Measurements from ENCODE around the gene PILRA. TPM values are rescaled to one million over a fixed set of nuclear protein-coding genes. Genes with fewer than 3 reads are reported as not detected.
A peak's percentile ranks its signal among the peaks of the same experiment; 100 is the strongest.
"Not testable (repeated sequence)": the region's sequence is repeated elsewhere in the genome, so short reads cannot be mapped to it uniquely, and the experiment has no call there.

PILRA gene
- total RNA-seq, 1 experiment from 2014 or later: 0.28 TPM

GRCh38 chr7:100435401-100436304 lies 62.4 kb downstream of the PILRA start:
- peak; percentile 87 for DNase-seq
- H3K4me3 ChIP-seq (ENCODE audit: insufficient read depth, low read depth, low read length): peak overlapping the region; percentile 96
- peaks cover 25% of the 10 kb centered on the region for H3K36me3 ChIP-seq (replicated peaks; ENCODE audit: control insufficient read depth, insufficient read depth, low read length)
- no peaks in the 10 kb centered on the region for H3K27me3 ChIP-seq (ENCODE audit: control insufficient read depth, insufficient read depth, low read length)

- no peak for DNase-seq
- Histone ChIP-seq H3K36me3 (replicated peaks; ENCODE audit: control insufficient read depth, insufficient read depth, low read length) (peaks cover 18% of the 10 kb centered on the region), H3K27me3 (ENCODE audit: control insufficient read depth, insufficient read depth, low read length) (no peaks in the 10 kb centered on the region), H3K4me3 (ENCODE audit: insufficient read depth, low read depth, low read length) (no peak overlapping the region)
These were observed 64.1 kb downstream of the PILRA start for GRCh38 chr7:100437150-100438100.

GRCh38 chr7:100438172-100438571 lies 64.9 kb downstream of the PILRA start:
- DNase-seq: no peak
- Histone ChIP-seq H3K36me3 (replicated peaks; ENCODE audit: control insufficient read depth, insufficient read depth, low read length) (peaks cover 14% of the 10 kb centered on the region), H3K27me3 (ENCODE audit: control insufficient read depth, insufficient read depth, low read length) (no peaks in the 10 kb centered on the region), H3K4me3 (ENCODE audit: insufficient read depth, low read depth, low read length) (no peak overlapping the region)

GRCh38 chr7:100438731-100439130 lies 65.4 kb downstream of the PILRA start:
- H3K4me3 ChIP-seq (ENCODE audit: insufficient read depth, low read depth, low read length); H3K36me3 ChIP-seq (replicated peaks; ENCODE audit: control insufficient read depth, insufficient read depth, low read length); DNase-seq; H3K27me3 ChIP-seq (ENCODE audit: control insufficient read depth, insufficient read depth, low read length): not testable (repeated sequence)

GRCh38 chr7:100439244-100439643 lies 66.0 kb downstream of the PILRA start:
- not testable (repeated sequence) for H3K36me3 ChIP-seq (replicated peaks; ENCODE audit: control insufficient read depth, insufficient read depth, low read length); H3K4me3 ChIP-seq (ENCODE audit: insufficient read depth, low read depth, low read length); H3K27me3 ChIP-seq (ENCODE audit: control insufficient read depth, insufficient read depth, low read length); DNase-seq

GRCh38 chr7:100441641-100442535 lies 68.6 kb downstream of the PILRA start:
- Histone ChIP-seq H3K27me3 (ENCODE audit: control insufficient read depth, insufficient read depth, low read length) (no peaks in the 10 kb centered on the region), H3K36me3 (replicated peaks; ENCODE audit: control insufficient read depth, insufficient read depth, low read length) (no peaks in the 10 kb centered on the region), H3K4me3 (ENCODE audit: insufficient read depth, low read depth, low read length) (no peak overlapping the region)
- no peak for DNase-seq

GRCh38 chr7:100443096-100443840 lies 70.0 kb downstream of the PILRA start:
- no peaks in the 10 kb centered on the region for H3K27me3 ChIP-seq (ENCODE audit: control insufficient read depth, insufficient read depth, low read length)
- no peak for DNase-seq
- no peaks in the 10 kb centered on the region for H3K36me3 ChIP-seq (replicated peaks; ENCODE audit: control insufficient read depth, insufficient read depth, low read length)

GRCh38 chr7:100444311-100445278 lies 71.3 kb downstream of the PILRA start:
- no peak overlapping the region for H3K4me3 ChIP-seq (ENCODE audit: insufficient read depth, low read depth, low read length)
- H3K27me3 ChIP-seq (ENCODE audit: control insufficient read depth, insufficient read depth, low read length): no peaks in the 10 kb centered on the region
- H3K36me3 ChIP-seq (replicated peaks; ENCODE audit: control insufficient read depth, insufficient read depth, low read length): no peaks in the 10 kb centered on the region
- peak; percentile 44 for DNase-seq

More at GRCh38 chr7:100443096-100443840, 70.0 kb downstream of the PILRA start:
- no peak overlapping the region for H3K4me3 ChIP-seq (ENCODE audit: insufficient read depth, low read depth, low read length)

- Histone ChIP-seq H3K36me3 (replicated peaks; ENCODE audit: control insufficient read depth, insufficient read depth, low read length) (no peaks in the 10 kb centered on the region), H3K27me3 (ENCODE audit: control insufficient read depth, insufficient read depth, low read length) (no peaks in the 10 kb centered on the region)
- DNase-seq: no peak
These were observed 72.8 kb downstream of the PILRA start for GRCh38 chr7:100446040-100446439.

GRCh38 chr7:100447363-100447762 lies 74.1 kb downstream of the PILRA start:
- not testable (repeated sequence) for H3K36me3 ChIP-seq (replicated peaks; ENCODE audit: control insufficient read depth, insufficient read depth, low read length); H3K4me3 ChIP-seq (ENCODE audit: insufficient read depth, low read depth, low read length); H3K27me3 ChIP-seq (ENCODE audit: control insufficient read depth, insufficient read depth, low read length); DNase-seq

More at GRCh38 chr7:100446040-100446439, 72.8 kb downstream of the PILRA start:
- H3K4me3 ChIP-seq (ENCODE audit: insufficient read depth, low read depth, low read length): no peak overlapping the region

GRCh38 chr7:100449190-100449795 lies 76.0 kb downstream of the PILRA start:
- no peak for DNase-seq
- Histone ChIP-seq H3K36me3 (replicated peaks; ENCODE audit: control insufficient read depth, insufficient read depth, low read length) (no peaks in the 10 kb centered on the region), H3K27me3 (ENCODE audit: control insufficient read depth, insufficient read depth, low read length) (no peaks in the 10 kb centered on the region), H3K4me3 (ENCODE audit: insufficient read depth, low read depth, low read length) (no peak overlapping the region)
